H1 (cell line): ENCODE results near the gene RNASET2. TPM values are rescaled to one million over a fixed set of nuclear protein-coding genes. Genes with fewer than 3 reads are reported as not detected.

Experiments used
- CHD2 ChIP-seq: IDR thresholded peaks from 2 replicates; pipeline ENCODE4 v1.6.1; 2012; ENCODE audit warnings: low read length, improper control_type of control experiment
- FOSL1 ChIP-seq: IDR thresholded peaks from 2 replicates; pipeline ENCODE4 v1.6.1; 2011; ENCODE audit warnings: mild to moderate bottlenecking, low read depth, low read length, moderate library complexity; ENCODE audit not compliant: insufficient read depth
- MAFK ChIP-seq: IDR thresholded peaks from 2 replicates; pipeline ENCODE4 v1.6.1; 2012; ENCODE audit warnings: low read depth, mild to moderate bottlenecking, improper control_type of control experiment, low read length
- NRF1 ChIP-seq: IDR thresholded peaks from 2 replicates; pipeline ENCODE4 v1.6.1; 2011; ENCODE audit warnings: mild to moderate bottlenecking, low read depth, low read length, improper control_type of control experiment
- POLR2AphosphoS5 ChIP-seq: IDR thresholded peaks from 2 replicates; pipeline ENCODE4 v1.6.1; 2011; ENCODE audit warnings: low read depth, low read length
- SP4 ChIP-seq: IDR thresholded peaks from 2 replicates; pipeline ENCODE4 v1.6.1; 2012; ENCODE audit warnings: low read length, inconsistent platforms
- SUZ12 ChIP-seq: fragments of 200-600 bp; sonication (generic); IDR thresholded peaks from 2 replicates; pipeline ENCODE4 v1.6.1; 2012; ENCODE audit warnings: mild to moderate bottlenecking, inconsistent platforms, low read length, moderate library complexity, mixed read lengths
- USF2 ChIP-seq: IDR thresholded peaks from 2 replicates; pipeline ENCODE4 v1.6.1; 2011; ENCODE audit warnings: low read length, improper control_type of control experiment
- polyA plus RNA-seq, 7 experiments: library from polyadenylated mRNA; depleted of rRNA in 3 of 7; stranded (reverse) in 5 of 7; unstranded in 2 of 7; fragments of >200 nt in 5 of 7; fragments of 200-250 nt in 2 of 7; gene quantifications; 1 replicate in 5 of 7; 2 replicates in 1 of 7; 4 replicates in 1 of 7; pipeline versions ENCODE4 v1.2.1 to v1.2.3, GENCODE V29; 2011 to 2013; ENCODE audit warnings: missing spikeins in 2 of 7, mixed read lengths in 2 of 7
- total RNA-seq: library from RNA; stranded (reverse); fragmentation: NEBNext Ultra II Directional; extraction: Animal tissue kit (Norgen Biotek cat#: 25700); gene quantifications from 2 replicates; pipeline ENCODE4 v1.2.1, GENCODE V29; 2021

RNASET2 gene
- total and polyA plus RNA-seq, 2 of the 8 experiments (the other 6 are each of a cell fraction or from before 2014, with no cell fraction given), result 15.7 to 22.9 TPM

- TF ChIP-seq MAFK (no peak), USF2 (no peak), NRF1 (no peak), SUZ12 (no peak), POLR2AphosphoS5 (no peak), SP4 (no peak), FOSL1 (no peak), CHD2 (no peak)
- TF ChIP-seq, all 59 proteins: peak for 0
Observed at GRCh38 chr6:166972101-166972500, 15.8 kb upstream of the RNASET2 start (continued).
